ENCODE results near the gene MAEA. TPM values are rescaled to one million over a fixed set of nuclear protein-coding genes. Genes with fewer than 3 reads are reported as not detected.

MAEA gene
- 75.3 and 75.8 TPM in 2 replicates for total RNA-seq (2021; fragmentation: NEBNext Ultra II Directional; extraction: Animal tissue kit (Norgen Biotek cat#: 25700))
- polyA plus RNA-seq (2011; rRNA removed) = 133 and 166 TPM in 2 replicates
- 136 TPM for polyA plus RNA-seq (2011; cell fraction: cytosol; rRNA removed)
- 178 TPM for polyA plus RNA-seq (2011; cell fraction: nucleus; rRNA removed)
- 65.1 to 86.6 TPM (median 84.3 TPM) in 4 replicates for polyA plus RNA-seq (2012, experiment 1 of 2)
- 68.5 TPM for polyA plus RNA-seq (2012, experiment 2 of 2)
- 51.3 TPM for polyA plus RNA-seq (2013, experiment 1 of 2)
- 48.3 TPM for polyA plus RNA-seq (2013, experiment 2 of 2)
- 55.7 and 65.9 TPM in 2 replicates for polyA minus RNA-seq (2011; rRNA and poly(A)+ RNA removed)
- 67.3 TPM for polyA minus RNA-seq (2011; cell fraction: cytosol; rRNA and poly(A)+ RNA removed)
- polyA minus RNA-seq (2011; cell fraction: nucleus; rRNA and poly(A)+ RNA removed) = 68.6 TPM
- long read RNA-seq, experiment 1, transcript MAEA-202 (9 exons, 2,222 nt) = major isoform, 12 of 72 reads
- long read RNA-seq, experiment 1, partial matches to known transcripts = 52 of 72 reads
- long read RNA-seq, experiment 1, other reads (novel, unspliced or antisense) = 3 of 72 reads
- long read RNA-seq, experiment 2, transcript MAEA-202 (9 exons, 2,222 nt) = major isoform, 16 of 19 reads
- long read RNA-seq, experiment 2, partial matches to known transcripts = 0 of 19 reads
- long read RNA-seq, experiment 2, other reads (novel, unspliced or antisense) = 2 of 19 reads

DNA sequence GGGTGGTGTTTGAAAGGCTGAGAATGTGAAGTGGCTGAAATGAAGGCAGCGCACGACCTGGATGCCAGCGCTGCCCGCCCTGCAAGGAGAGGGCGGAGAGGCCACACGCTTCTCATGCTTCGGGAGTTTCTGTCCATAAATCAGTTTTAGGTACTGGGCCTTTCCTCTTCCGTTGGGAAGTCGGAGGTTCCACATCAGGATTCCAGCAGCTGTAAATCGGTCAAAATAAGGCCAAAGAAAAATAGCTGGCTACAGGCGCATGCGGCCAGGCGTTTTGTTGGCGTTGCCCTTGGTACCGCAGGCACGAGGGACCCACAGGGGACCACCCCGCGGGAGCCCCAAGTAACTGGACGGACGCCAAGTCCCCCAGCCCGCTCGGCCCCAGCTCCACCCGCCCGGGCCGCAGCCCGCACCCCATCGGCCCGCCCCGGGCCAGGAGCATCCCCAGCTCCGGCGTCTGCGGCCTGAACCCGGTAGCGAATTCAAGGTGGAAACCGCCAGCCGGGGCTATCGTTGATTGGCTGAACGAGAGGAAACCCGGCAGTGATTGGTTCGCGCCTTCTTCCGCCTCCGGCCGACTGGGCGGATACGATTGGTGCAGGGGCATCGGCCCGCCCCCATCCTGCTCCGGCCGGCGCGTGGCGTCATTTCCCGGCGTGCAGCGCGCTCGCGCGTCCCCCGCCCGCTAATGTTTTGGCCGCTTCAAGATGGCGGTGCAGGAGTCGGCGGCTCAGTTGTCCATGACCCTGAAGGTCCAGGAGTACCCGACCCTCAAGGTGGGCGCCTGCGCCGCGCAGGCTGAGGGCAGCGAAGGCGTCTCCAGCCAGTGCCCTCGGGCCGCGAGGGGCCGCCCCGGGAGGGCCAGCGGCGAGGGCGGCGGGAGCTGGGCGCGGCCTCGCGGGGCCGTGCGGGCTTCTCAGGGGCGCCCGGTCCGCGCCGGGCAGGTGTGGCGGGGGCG lies at the start of gene MAEA:
TSS of gene MAEA (plus strand) at position 685 of the 958 bp plus-strand sequence. CDS start at position 708, 23 bp downstream.
- Histone ChIP-seq H3K14ac (ENCODE audit: insufficient read length) (no peak within 1 kb of the TSS), H3K9ac (replicated peaks in 1 of 4; ENCODE audit: extremely low read depth in 1 of 4, low read depth in 3 of 4, low read length in 3 of 4) (peak within 1 kb of the TSS; percentile 95 to 99 (median 96)), H3K79me2 (ENCODE audit: control insufficient read depth in 1 of 2, insufficient read depth in 2 of 2, low read length in 2 of 2) (peaks cover 33 to 48% of the 10 kb centered on the region in 2 experiments), H2AK5ac (ENCODE audit: low read depth, low read length) (no peak within 1 kb of the TSS; the same call in 1 of the 2 replicates), H3K27ac (ENCODE audit: low read depth, low read length) (peak within 1 kb of the TSS; percentile 93), H3K18ac (ENCODE audit: extremely low read depth, low read length) (peak within 1 kb of the TSS; percentile 1; the same call in 1 of the 2 replicates), H3K4ac (replicated peaks; ENCODE audit: insufficient read length, low read depth, low read length) (no peak within 1 kb of the TSS), H3K27me3 (replicated peaks in 1 of 4; ENCODE audit: control insufficient read depth in 3 of 4, extremely low read depth in 1 of 4, insufficient read depth in 3 of 4, low read length in 3 of 4) (0 out of 7 replicates have a peak, but pooled peaks cover 0 to 1% (median 0%) of the 10 kb centered on the region in 4 experiments), H3K23me2 (ENCODE audit: low read depth, low read length) (peaks cover 8% of the 10 kb centered on the region; the same call in 1 of the 2 replicates), H3K4me2 (ENCODE audit: insufficient read depth in 1 of 2, low read depth in 2 of 2, low read length in 2 of 2) (peak within 1 kb of the TSS; percentile 95 to 98), H3K36me3 (ENCODE audit: control insufficient read depth in 2 of 4, insufficient read depth in 4 of 4, low read length in 3 of 4) (no peaks in the 10 kb centered on the region), H2BK15ac (ENCODE audit: low read length) (no peak within 1 kb of the TSS), H2BK20ac (ENCODE audit: low read length) (no peak within 1 kb of the TSS), H3K9me3 (ENCODE audit: insufficient read depth in 2 of 2, low read depth in 1 of 2, low read length in 1 of 2) (no peaks in the 10 kb centered on the region), H4K8ac (ENCODE audit: extremely low read depth, insufficient read depth, low read length) (peak within 1 kb of the TSS; percentile 98), H2BK120ac (replicated peaks; ENCODE audit: low read depth, low read length) (no peak within 1 kb of the TSS), H4K20me1 (replicated peaks in 1 of 2; ENCODE audit: control insufficient read depth in 1 of 2, insufficient read depth in 2 of 2, low read length in 2 of 2) (peaks cover 18% of the 10 kb centered on the region in 2 experiments), H2BK12ac (ENCODE audit: low read depth, low read length) (peak within 1 kb of the TSS; percentile 27; the same call in 1 of the 2 replicates), H3K4me1 (replicated peaks in 1 of 4; ENCODE audit: control insufficient read depth in 3 of 4, insufficient read depth in 4 of 4, low read length in 3 of 4) (peaks cover 2 to 16% (median 7%) of the 10 kb centered on the region in 4 experiments), H4K5ac (ENCODE audit: insufficient read length, low read depth, low read length) (peak within 1 kb of the TSS; percentile 67), H2AFZ (ENCODE audit: low read length) (0 out of 2 replicates have a peak within 1 kb of the TSS, but pooled peaks have one; percentile 16), H3K79me1 (ENCODE audit: low read depth, low read length) (peaks cover 17% of the 10 kb centered on the region), H3K4me3 (ENCODE audit: extremely low read depth in 1 of 4, insufficient read depth in 2 of 4, low read depth in 3 of 4, low read length in 4 of 4) (peak within 1 kb of the TSS; percentile 91 to 97 (median 92)), H3K56ac (replicated peaks; ENCODE audit: insufficient read length, low read depth, low read length) (peak within 1 kb of the TSS; percentile 78), H4K91ac (replicated peaks; ENCODE audit: insufficient read length, low read length) (peak within 1 kb of the TSS; percentile 51), H3K23ac (ENCODE audit: insufficient read length) (peak within 1 kb of the TSS; percentile 75), H2BK5ac (ENCODE audit: low read depth, low read length) (peak within 1 kb of the TSS; percentile 73)
- ChIA-PET CTCF (ENCODE audit: partially characterized antibody) (interaction anchor here (1.1 to 1.7 kb wide), 2 partner anchors 29 to 66 kb away, joined by 3 to 4 read pairs; no protein-coding TSS in a partner anchor), POLR2A (ENCODE audit: partially characterized antibody) (interaction anchor here (0.6 to 3.2 kb wide), 12 partner anchors 9 to 207 kb away, joined by 3 to 13 read pairs (median 4); partner anchors contain the start of genes CTBP1 and UVSSA)
- FAIRE-seq (peak; percentile 55), DNase-seq (ENCODE audit: low read depth in 1 of 2, low spot score in 2 of 2) (peak; percentile 85 to 95)
- 2% methylated on average over 62 of the region's 95 CpGs; no CpG with 5 or more reads in 1 of the 2 experiments for WGBS, 2 experiments (ENCODE audit: extremely low coverage in 1 of 2, insufficient coverage in 1 of 2, insufficient read length in 1 of 2, insufficient replicate concordance in 2 of 2, low coverage in 1 of 2, low lambda C conversion rate in 2 of 2, missing lambda C conversion rate in 1 of 2)
- TF ChIP-seq SIN3A (conservative IDR thresholded peaks at IDR 0.05 in 1 of 2, IDR thresholded peaks at IDR 0.05 in 1 of 2; ENCODE audit: low read depth in 1 of 2, low read length in 2 of 2) (0 out of 4 replicates have a peak, but pooled peaks of 1 of the 2 experiments have one; percentile 3), TBP (IDR thresholded peaks at IDR 0.05; ENCODE audit: low read depth, low read length) (peak; percentile 88), CHD2 (IDR thresholded peaks at IDR 0.05; ENCODE audit: low read length) (peak; percentile 69; the same call in 1 of the 2 replicates), TAF1 (IDR thresholded peaks at IDR 0.05; ENCODE audit: low read depth, low read length) (peak; percentile 95), SP2 (IDR thresholded peaks at IDR 0.05; ENCODE audit: low read length) (peak; percentile 48), EGR1 (IDR thresholded peaks at IDR 0.05; ENCODE audit: borderline replicate concordance, low read depth, low read length) (no peak), KDM4A (IDR thresholded peaks at IDR 0.05; ENCODE audit: low read depth, low read length, severe bottlenecking) (peak; percentile 63)

Measured in H1 (cell line).